GM19043 (cell line): ENCODE measurements around the gene OR52E1.

Experiments used
- ATAC-seq: cut with Tn5 transposase; IDR thresholded peaks from one replicate; pipeline ENCODE4 v1.9.1; 2021; ENCODE audit warnings: low read depth; ENCODE audit not compliant: unreplicated experiment

OR52E1 gene

DNA sequence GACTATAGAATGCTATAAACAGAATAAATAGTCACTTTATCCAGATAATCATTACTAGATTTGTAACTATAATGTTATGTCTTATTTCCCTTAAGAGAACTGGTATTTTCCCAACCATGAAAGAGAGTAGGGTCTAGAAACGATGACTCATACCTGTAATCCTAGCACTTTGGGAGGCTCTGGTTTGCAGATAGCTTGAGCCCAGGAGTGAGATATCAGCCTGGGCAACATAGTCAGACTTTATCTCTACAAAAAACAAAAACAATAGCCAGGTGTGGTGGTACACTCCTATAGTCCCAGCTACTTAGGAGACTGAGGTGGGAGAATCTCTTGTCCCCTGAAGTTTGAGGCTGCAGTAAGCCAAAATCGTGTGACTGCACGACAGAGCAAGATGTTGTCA lies 37.9 kb downstream of the OR52E1 start:
- no peak for ATAC-seq

- no peak for ATAC-seq
Observed at GRCh38 chr11:5115339-5115738, 46.0 kb downstream of the OR52E1 start.

- no peak for ATAC-seq
Observed at GRCh38 chr11:5117588-5117987, 48.2 kb downstream of the OR52E1 start.

DNA sequence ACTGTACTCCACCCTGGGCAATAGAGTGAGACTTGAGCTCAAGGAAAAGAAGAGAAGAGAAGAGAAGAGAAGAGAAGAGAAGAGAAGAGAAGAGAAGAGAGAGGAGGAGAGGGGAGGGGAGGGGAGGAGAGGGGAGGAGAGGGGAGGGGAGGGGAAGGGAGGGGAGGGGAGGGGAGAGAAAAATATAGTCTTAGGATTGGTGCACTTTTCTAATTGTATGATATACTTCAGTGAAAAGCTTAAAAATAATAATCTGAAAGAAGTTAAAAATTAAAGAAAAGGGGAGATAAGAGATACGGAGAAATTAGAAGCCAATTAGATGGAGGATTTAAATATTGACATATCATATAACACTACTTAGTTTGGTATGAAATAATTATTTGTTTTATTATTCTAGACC lies 49.5 kb downstream of the OR52E1 start:
- ATAC-seq, result no peak
